ENCODE results near the gene EFR3B.

Gene EFR3B

DNA sequence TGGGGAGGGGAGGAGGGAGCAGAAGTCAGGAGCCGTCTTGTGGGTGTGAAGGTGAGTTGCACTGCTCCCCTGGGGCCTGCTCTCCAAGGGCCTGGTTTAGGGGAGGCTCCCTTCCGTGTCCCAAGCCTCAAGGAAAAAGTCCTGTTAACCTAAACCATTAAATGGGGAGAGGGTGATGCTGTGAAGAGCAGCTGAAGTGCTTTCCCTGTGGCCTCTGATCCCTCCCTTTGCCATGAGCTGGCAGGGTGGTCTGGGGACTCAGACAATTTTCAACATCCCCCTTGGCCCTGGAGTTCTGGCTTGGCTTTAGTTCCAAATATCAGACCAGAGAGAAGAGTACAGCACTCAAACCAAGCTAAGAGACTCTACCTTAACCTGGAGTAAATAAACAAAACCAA is 127.2 kb downstream of the EFR3B start:
- Histone ChIP-seq H3K36me3 (ENCODE audit: control insufficient read depth, insufficient read depth, low read length) (no peaks in the 10 kb centered on the region), H3K9me3 (ENCODE audit: control insufficient read depth, insufficient read depth, low read depth, low read length) (no peaks in the 10 kb centered on the region), H3K27me3 (ENCODE audit: control insufficient read depth, insufficient read depth, low read length) (peaks cover 64% of the 10 kb centered on the region), H3K4me3 (ENCODE audit: low read depth, low read length) (peak overlapping the region; percentile 78), H3K9ac (ENCODE audit: low read length) (no peak overlapping the region), H3K4me1 (ENCODE audit: control insufficient read depth, insufficient read depth, low read length) (peaks cover 10% of the 10 kb centered on the region), H3K27ac (ENCODE audit: low read depth, low read length) (no peak overlapping the region)

DNA sequence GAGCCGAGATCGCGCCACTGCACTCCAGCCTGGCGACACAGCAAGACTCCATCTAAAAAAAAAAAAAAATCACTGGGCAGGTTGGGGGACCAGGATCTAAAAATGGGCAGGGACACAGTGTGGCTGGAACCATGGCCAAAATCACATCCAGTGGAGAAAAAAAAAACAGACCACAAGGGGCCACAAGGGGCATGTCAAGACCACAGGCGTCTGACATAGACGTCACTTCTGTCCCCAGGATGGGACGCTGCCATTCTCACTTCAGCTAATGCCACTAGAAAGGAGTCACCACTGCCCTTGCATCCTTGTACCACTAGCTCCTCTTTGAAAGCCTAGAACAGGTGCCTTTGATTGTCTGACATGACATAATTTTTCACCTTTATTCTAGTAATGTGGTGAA is 129.0 kb downstream of the EFR3B start:
- peaks cover 58% of the 10 kb centered on the region for H3K27me3 ChIP-seq (ENCODE audit: control insufficient read depth, insufficient read depth, low read length)
- H3K36me3 ChIP-seq (ENCODE audit: control insufficient read depth, insufficient read depth, low read length), result no peaks in the 10 kb centered on the region
- no peak overlapping the region for H3K9ac ChIP-seq (ENCODE audit: low read length)
- H3K9me3 ChIP-seq (ENCODE audit: control insufficient read depth, insufficient read depth, low read depth, low read length), result no peaks in the 10 kb centered on the region
- no peak overlapping the region for H3K27ac ChIP-seq (ENCODE audit: low read depth, low read length)
- no peak overlapping the region for H3K4me3 ChIP-seq (ENCODE audit: low read depth, low read length)
- H3K4me1 ChIP-seq (ENCODE audit: control insufficient read depth, insufficient read depth, low read length), result peaks cover 10% of the 10 kb centered on the region

DNA sequence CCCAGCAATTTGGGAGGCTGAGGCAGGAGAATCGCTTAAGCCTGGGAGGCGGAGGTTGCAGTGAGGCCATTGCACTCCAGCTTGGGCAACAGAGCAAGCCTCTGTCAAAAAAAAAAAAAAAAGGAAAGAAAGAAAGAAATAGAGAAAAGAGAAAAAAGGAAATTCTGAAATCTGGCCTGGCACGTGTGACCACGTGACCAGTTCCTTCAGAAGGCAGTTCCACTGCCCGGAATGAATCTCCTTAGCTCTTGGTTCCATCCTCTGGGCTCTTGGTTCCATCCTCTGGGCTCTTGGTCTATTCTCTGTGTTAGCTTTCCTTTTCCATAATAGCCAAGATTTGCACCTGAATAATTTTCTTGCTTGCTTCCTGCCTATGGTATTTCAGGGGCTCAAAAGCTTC is 131.8 kb downstream of the EFR3B start:
- no peaks in the 10 kb centered on the region for H3K9me3 ChIP-seq (ENCODE audit: control insufficient read depth, insufficient read depth, low read depth, low read length)
- no peaks in the 10 kb centered on the region for H3K36me3 ChIP-seq (ENCODE audit: control insufficient read depth, insufficient read depth, low read length)
- H3K9ac ChIP-seq (ENCODE audit: low read length), result no peak overlapping the region
- H3K27ac ChIP-seq (ENCODE audit: low read depth, low read length), result no peak overlapping the region
- H3K4me3 ChIP-seq (ENCODE audit: low read depth, low read length), result no peak overlapping the region
- peaks cover 30% of the 10 kb centered on the region for H3K27me3 ChIP-seq (ENCODE audit: control insufficient read depth, insufficient read depth, low read length)
- peaks cover 9% of the 10 kb centered on the region for H3K4me1 ChIP-seq (ENCODE audit: control insufficient read depth, insufficient read depth, low read length)

DNA sequence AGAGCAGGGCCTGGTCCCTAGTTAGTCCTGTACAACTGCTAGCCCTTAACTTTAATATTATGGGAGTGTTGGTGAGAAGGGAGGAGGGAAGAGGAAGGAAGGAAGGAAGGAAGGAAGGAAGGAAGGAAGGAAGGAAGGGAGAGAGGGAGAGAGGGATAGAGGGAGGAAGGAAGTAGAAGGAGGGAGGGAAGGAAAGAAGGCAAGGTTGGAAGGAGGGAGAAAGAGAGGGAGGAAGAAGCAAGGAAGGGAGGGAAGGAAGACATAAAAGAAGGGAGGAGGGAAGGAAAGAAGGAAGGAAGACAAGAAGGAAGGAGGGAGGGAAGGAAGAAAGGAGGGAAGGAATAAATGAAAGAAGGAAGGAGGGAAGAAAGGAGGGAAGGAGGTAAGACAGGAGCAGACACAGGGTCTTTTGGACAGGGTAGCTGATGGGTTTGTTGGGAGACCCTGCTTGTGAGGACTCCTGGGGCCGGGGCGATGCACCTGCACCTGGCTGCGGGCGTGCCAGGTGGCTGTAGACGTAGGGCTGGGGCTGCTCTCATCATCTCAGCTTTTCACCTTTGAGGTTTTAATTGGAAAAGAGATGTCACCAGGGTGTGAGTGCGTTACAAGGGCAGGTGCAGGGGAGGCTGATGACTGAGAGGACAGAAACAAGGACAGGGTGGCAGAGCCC is 132.5 kb downstream of the EFR3B start:
- H3K27me3 ChIP-seq (ENCODE audit: control insufficient read depth, insufficient read depth, low read length), result peaks cover 24% of the 10 kb centered on the region
- H3K27ac ChIP-seq (ENCODE audit: low read depth, low read length), result no peak overlapping the region
- H3K9me3 ChIP-seq (ENCODE audit: control insufficient read depth, insufficient read depth, low read depth, low read length), result no peaks in the 10 kb centered on the region
- H3K9ac ChIP-seq (ENCODE audit: low read length), result no peak overlapping the region
- H3K4me3 ChIP-seq (ENCODE audit: low read depth, low read length), result no peak overlapping the region
- H3K4me1 ChIP-seq (ENCODE audit: control insufficient read depth, insufficient read depth, low read length), result peaks cover 4% of the 10 kb centered on the region; the same call in 1 of the 2 replicates
- H3K36me3 ChIP-seq (ENCODE audit: control insufficient read depth, insufficient read depth, low read length), result no peaks in the 10 kb centered on the region

DNA sequence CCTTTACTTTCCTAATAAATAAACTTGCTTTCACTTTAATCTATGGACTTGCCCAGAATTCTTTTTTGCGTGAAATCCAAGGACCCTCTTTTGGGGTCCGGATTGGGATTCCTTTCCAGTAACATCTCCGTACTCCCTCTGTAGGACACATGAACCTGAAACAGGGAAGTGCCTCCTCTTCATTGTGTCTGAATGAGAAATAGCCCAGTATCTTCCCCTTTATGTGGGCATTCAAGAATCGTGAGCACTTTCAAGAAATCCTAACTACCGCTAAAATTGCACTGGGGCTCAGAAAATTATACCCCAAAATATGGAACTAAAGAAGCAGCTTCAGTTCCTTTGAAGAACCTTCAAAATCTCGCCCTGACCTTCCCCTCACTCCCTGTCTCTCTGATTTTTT is 134.3 kb downstream of the EFR3B start:
- peaks cover 8% of the 10 kb centered on the region; the same call in 1 of the 2 replicates for H3K27me3 ChIP-seq (ENCODE audit: control insufficient read depth, insufficient read depth, low read length)
- peaks cover 4% of the 10 kb centered on the region; the same call in 1 of the 2 replicates for H3K4me1 ChIP-seq (ENCODE audit: control insufficient read depth, insufficient read depth, low read length)
- no peak overlapping the region for H3K27ac ChIP-seq (ENCODE audit: low read depth, low read length)
- H3K36me3 ChIP-seq (ENCODE audit: control insufficient read depth, insufficient read depth, low read length), result no peaks in the 10 kb centered on the region
- no peak overlapping the region for H3K9ac ChIP-seq (ENCODE audit: low read length)
- H3K9me3 ChIP-seq (ENCODE audit: control insufficient read depth, insufficient read depth, low read depth, low read length), result no peaks in the 10 kb centered on the region
- H3K4me3 ChIP-seq (ENCODE audit: low read depth, low read length), result no peak overlapping the region

DNA sequence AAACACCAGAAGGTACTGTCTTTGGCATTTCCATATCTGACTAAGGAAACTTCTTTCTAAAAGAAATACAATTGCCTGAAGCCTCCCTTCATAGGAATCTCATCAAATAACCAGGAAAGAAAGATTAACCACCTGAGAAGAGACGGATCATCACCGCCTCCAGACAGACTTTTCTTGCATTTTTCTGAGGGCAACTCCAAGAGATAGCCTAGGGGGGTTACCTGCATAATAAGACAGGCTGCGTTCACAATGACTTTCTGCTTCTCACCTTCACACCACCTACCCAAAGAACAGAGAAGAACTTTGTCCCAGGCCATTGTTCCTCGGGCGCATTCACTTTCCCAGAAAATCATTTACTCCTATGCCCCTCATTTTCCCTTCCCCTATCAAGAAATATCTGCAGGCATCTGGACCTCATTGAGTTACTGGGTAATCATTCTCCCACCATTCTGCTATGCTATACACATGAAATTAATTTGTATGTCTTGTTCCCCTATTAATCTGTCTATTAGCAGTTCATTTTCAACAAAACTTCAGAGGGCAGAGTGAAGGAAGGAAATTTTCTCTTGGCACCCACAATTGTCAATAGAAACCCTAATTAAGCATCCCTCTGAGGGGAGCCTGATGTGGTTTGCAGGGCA is 134.8 kb downstream of the EFR3B start:
- no peaks in the 10 kb centered on the region for H3K9me3 ChIP-seq (ENCODE audit: control insufficient read depth, insufficient read depth, low read depth, low read length)
- H3K4me3 ChIP-seq (ENCODE audit: low read depth, low read length), result no peak overlapping the region
- peaks cover 8% of the 10 kb centered on the region; the same call in 1 of the 2 replicates for H3K27me3 ChIP-seq (ENCODE audit: control insufficient read depth, insufficient read depth, low read length)
- H3K36me3 ChIP-seq (ENCODE audit: control insufficient read depth, insufficient read depth, low read length), result no peaks in the 10 kb centered on the region
- no peak overlapping the region for H3K9ac ChIP-seq (ENCODE audit: low read length)
- peaks cover 4% of the 10 kb centered on the region; the same call in 1 of the 2 replicates for H3K4me1 ChIP-seq (ENCODE audit: control insufficient read depth, insufficient read depth, low read length)
- no peak overlapping the region for H3K27ac ChIP-seq (ENCODE audit: low read depth, low read length)

DNA sequence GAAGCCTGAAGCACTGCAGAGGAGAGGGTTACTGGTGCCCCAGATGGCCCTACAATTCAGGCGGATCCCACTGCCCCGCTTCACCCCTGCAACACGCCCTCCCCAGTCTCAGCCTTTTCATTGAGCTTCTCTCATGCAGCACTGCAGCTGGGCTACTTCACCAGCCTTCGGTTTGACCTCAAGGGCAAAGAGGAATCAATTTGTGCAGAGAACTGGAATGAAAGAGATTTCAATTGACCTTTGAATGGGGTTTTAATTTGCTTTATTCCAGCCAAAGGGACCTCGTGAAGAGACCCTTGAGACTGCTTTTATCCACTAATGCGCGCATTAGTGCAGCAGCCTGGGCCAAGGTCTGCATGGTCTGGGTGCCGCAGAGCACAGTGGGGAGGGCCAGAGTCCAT is 135.3 kb downstream of the EFR3B start:
- Histone ChIP-seq H3K27me3 (ENCODE audit: control insufficient read depth, insufficient read depth, low read length) (peaks cover 8% of the 10 kb centered on the region; the same call in 1 of the 2 replicates), H3K27ac (ENCODE audit: low read depth, low read length) (no peak overlapping the region), H3K4me3 (ENCODE audit: low read depth, low read length) (no peak overlapping the region), H3K9ac (ENCODE audit: low read length) (no peak overlapping the region), H3K9me3 (ENCODE audit: control insufficient read depth, insufficient read depth, low read depth, low read length) (no peaks in the 10 kb centered on the region), H3K36me3 (ENCODE audit: control insufficient read depth, insufficient read depth, low read length) (no peaks in the 10 kb centered on the region), H3K4me1 (ENCODE audit: control insufficient read depth, insufficient read depth, low read length) (peaks cover 4% of the 10 kb centered on the region; the same call in 1 of the 2 replicates)

DNA sequence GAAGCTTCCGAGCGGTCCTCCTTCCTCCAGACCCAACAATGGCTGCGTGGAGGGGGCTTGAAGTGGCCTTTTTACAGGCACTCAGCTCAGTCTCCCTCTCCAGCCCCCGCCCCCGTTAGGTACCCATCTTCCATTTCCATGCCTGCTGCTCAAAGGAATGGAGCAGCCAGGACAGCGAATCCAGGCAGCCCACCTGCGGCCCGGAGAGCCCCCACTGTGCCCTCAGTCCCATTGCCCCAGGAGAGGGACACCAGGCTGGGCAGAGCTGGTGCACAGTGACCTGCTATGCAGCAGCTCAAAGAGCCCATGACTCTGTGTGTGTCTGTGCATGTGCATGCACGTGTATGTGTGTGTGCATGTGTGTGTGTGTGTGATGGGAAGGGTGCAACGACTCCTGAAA is 137.1 kb downstream of the EFR3B start:
- Histone ChIP-seq H3K27ac (ENCODE audit: low read depth, low read length) (no peak overlapping the region), H3K4me3 (ENCODE audit: low read depth, low read length) (no peak overlapping the region), H3K9ac (ENCODE audit: low read length) (no peak overlapping the region), H3K36me3 (ENCODE audit: control insufficient read depth, insufficient read depth, low read length) (no peaks in the 10 kb centered on the region), H3K27me3 (ENCODE audit: control insufficient read depth, insufficient read depth, low read length) (peaks cover 8% of the 10 kb centered on the region; the same call in 1 of the 2 replicates), H3K9me3 (ENCODE audit: control insufficient read depth, insufficient read depth, low read depth, low read length) (no peaks in the 10 kb centered on the region), H3K4me1 (ENCODE audit: control insufficient read depth, insufficient read depth, low read length) (peaks cover 4% of the 10 kb centered on the region; the same call in 1 of the 2 replicates)

DNA sequence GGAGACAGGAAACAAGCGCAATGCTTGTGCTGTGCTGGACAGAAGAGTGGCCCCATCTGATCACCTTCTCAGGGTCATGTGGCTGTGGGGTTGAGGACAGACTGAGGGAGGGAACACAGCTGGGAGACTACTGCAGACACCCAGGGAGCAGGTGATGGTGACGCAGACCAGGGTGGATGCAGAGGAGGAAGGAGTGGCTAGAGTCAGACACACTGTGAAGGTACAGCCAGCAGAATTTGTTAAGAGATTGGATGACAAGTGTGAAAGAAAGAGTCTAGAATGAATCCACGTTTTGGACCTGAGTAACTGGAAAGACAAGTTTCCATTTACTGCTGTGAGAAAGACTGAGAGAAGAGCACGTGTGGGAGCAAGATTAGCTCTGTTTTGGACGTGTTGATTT is 142.4 kb downstream of the EFR3B start:
- no peaks in the 10 kb centered on the region for H3K27me3 ChIP-seq (ENCODE audit: control insufficient read depth, insufficient read depth, low read length)
- H3K9me3 ChIP-seq (ENCODE audit: control insufficient read depth, insufficient read depth, low read depth, low read length), result no peaks in the 10 kb centered on the region
- no peak overlapping the region for H3K27ac ChIP-seq (ENCODE audit: low read depth, low read length)
- H3K4me3 ChIP-seq (ENCODE audit: low read depth, low read length), result no peak overlapping the region
- H3K36me3 ChIP-seq (ENCODE audit: control insufficient read depth, insufficient read depth, low read length), result no peaks in the 10 kb centered on the region
- H3K4me1 ChIP-seq (ENCODE audit: control insufficient read depth, insufficient read depth, low read length), result no peaks in the 10 kb centered on the region
- no peak overlapping the region for H3K9ac ChIP-seq (ENCODE audit: low read length)

DNA sequence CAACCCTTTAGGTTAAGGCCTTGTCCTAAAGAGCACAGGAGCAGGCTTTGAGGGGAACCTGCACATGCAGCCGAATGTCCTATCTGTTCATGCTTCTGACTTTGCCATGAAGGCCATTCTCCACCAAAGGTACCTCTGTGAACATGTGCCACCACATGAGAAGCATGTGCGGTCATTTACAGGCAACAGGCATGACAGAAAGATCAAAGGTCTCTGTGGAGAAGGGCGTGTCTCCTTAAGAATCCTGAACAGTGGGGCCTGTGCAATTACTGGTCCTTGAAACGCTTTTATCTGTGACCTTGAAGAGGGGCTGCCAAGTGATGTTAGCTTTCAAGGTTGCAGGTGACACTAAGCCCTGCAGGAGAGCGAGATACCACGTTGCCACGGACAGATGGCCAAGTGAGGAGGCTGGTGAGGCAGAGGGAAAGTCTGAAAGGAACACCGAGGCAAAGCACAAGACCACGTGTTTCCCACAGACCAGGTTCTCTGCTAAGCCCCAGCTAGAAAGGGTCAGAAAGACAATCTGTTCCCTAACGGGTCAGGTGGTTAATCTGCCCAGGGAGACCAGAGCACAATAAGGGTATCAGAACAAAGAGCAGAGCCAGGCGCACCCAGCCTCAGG is 146.0 kb downstream of the EFR3B start:
- Histone ChIP-seq H3K4me3 (ENCODE audit: low read depth, low read length) (no peak overlapping the region), H3K27me3 (ENCODE audit: control insufficient read depth, insufficient read depth, low read length) (no peaks in the 10 kb centered on the region), H3K9ac (ENCODE audit: low read length) (no peak overlapping the region), H3K27ac (ENCODE audit: low read depth, low read length) (no peak overlapping the region), H3K9me3 (ENCODE audit: control insufficient read depth, insufficient read depth, low read depth, low read length) (no peaks in the 10 kb centered on the region), H3K4me1 (ENCODE audit: control insufficient read depth, insufficient read depth, low read length) (no peaks in the 10 kb centered on the region), H3K36me3 (ENCODE audit: control insufficient read depth, insufficient read depth, low read length) (no peaks in the 10 kb centered on the region)

DNA sequence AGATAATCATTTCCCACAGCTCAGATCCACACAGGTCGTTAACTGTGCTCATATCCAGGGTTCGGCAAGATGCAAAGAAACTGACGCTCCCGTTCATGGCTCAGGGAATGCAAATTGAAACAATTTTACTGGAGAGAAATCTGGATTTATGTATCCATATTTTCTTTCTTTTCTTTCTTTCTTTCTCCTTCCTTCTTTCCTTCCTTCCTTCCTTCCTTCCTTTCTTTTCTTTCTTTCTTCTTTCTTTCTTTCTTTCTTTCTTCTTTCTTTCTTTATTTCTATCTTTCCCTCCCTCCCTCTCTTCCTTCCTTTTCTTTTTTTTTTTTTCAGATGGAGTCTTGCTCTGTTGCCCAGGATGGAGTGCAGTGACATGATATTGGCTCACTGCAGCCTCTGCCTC is 146.5 kb downstream of the EFR3B start:
- no peaks in the 10 kb centered on the region for H3K27me3 ChIP-seq (ENCODE audit: control insufficient read depth, insufficient read depth, low read length)
- no peak overlapping the region for H3K9ac ChIP-seq (ENCODE audit: low read length)
- no peaks in the 10 kb centered on the region for H3K9me3 ChIP-seq (ENCODE audit: control insufficient read depth, insufficient read depth, low read depth, low read length)
- no peak overlapping the region for H3K4me3 ChIP-seq (ENCODE audit: low read depth, low read length)
- no peaks in the 10 kb centered on the region for H3K4me1 ChIP-seq (ENCODE audit: control insufficient read depth, insufficient read depth, low read length)
- H3K36me3 ChIP-seq (ENCODE audit: control insufficient read depth, insufficient read depth, low read length), result no peaks in the 10 kb centered on the region
- H3K27ac ChIP-seq (ENCODE audit: low read depth, low read length), result no peak overlapping the region

Data from HUES6 (cell line).